DND-41 (cell line): ENCODE measurements around the gene RPL6.
"Not testable (repeated sequence)": the region's sequence is repeated elsewhere in the genome, so short reads cannot be mapped to it uniquely, and the experiment has no call there.

Experiments
- ATAC-seq: fragments of 200-7000 bp; cut with Tn5 transposase; 3 replicates; pipeline ENCODE4 v1.9.1; 2021; ENCODE audit warnings: low read depth; ENCODE audit not compliant: insufficient read depth
- DNase-seq: peaks from one replicate; pipeline ENCODE4 v3.0.0-alpha.2; 2020
- H2AFZ ChIP-seq: 2 replicates; pipeline ENCODE4 v1.6.0; 2012; ENCODE audit warnings: low read depth, low read length
- H3K27ac ChIP-seq: 2 replicates; pipeline ENCODE4 v1.5.1; 2012; ENCODE audit warnings: low read length, inconsistent platforms
- H3K27me3 ChIP-seq: fragments of 200-600 bp; sonication (generic); 2 replicates; pipeline ENCODE4 v1.6.0; 2012; ENCODE audit warnings: low read length, mild to moderate bottlenecking, inconsistent platforms; ENCODE audit not compliant: insufficient read depth, poor library complexity
- H3K36me3 ChIP-seq: 2 replicates; pipeline ENCODE4 v1.5.1; 2012; ENCODE audit warnings: low read length, inconsistent platforms; ENCODE audit not compliant: insufficient read depth
- H3K4me1 ChIP-seq: 2 replicates; pipeline ENCODE4 v1.5.1; 2012; ENCODE audit warnings: mild to moderate bottlenecking, low read length; ENCODE audit not compliant: insufficient read depth
- H3K4me2 ChIP-seq: 2 replicates; pipeline ENCODE4 v1.6.0; 2012; ENCODE audit warnings: mild to moderate bottlenecking, moderate library complexity, low read length, inconsistent platforms; ENCODE audit not compliant: insufficient read depth
- H3K4me3 ChIP-seq, 2 experiments: fragments of 200-600 bp in 1 of 2; shearing (Covaris generic) in 1 of 2; 2 replicates each; pipeline ENCODE4 v1.5.1; 2012 to 2016; ENCODE audit warnings: inconsistent platforms in 2 of 2, low read length in 2 of 2, mild to moderate bottlenecking in 2 of 2, low read depth in 1 of 2, moderate library complexity in 1 of 2
- H3K79me2 ChIP-seq: 2 replicates; pipeline ENCODE4 v1.6.0; 2012; ENCODE audit warnings: low read length, inconsistent platforms; ENCODE audit not compliant: insufficient read depth
- H3K9ac ChIP-seq: 2 replicates; pipeline ENCODE4 v1.6.0; 2012; ENCODE audit warnings: low read depth, mild to moderate bottlenecking, inconsistent platforms, low read length, moderate library complexity
- H3K9me3 ChIP-seq: 2 replicates; pipeline ENCODE4 v1.5.1; 2012; ENCODE audit warnings: low read length, moderate library complexity, mild to moderate bottlenecking, inconsistent platforms; ENCODE audit not compliant: insufficient read depth, severe bottlenecking
- H4K20me1 ChIP-seq: 2 replicates; pipeline ENCODE4 v1.6.0; 2012; ENCODE audit warnings: low read length; ENCODE audit not compliant: insufficient read depth
- EZH2 ChIP-seq: IDR thresholded peaks from 3 replicates; pipeline ENCODE4 v1.6.1; 2012; ENCODE audit warnings: borderline replicate concordance, low read depth, mild to moderate bottlenecking, moderate library complexity, low read length, inconsistent platforms; ENCODE audit not compliant: severe bottlenecking
- TF ChIP-seq, protein P1 (sequence below): IDR thresholded peaks from 2 replicates; pipeline ENCODE4 v1.5.1; 2012; ENCODE audit warnings: borderline replicate concordance, low read length, moderate library complexity, mild to moderate bottlenecking; ENCODE audit not compliant: poor library complexity, severe bottlenecking; ENCODE audit errors: extremely low read depth

The RPL6 gene

DNA sequence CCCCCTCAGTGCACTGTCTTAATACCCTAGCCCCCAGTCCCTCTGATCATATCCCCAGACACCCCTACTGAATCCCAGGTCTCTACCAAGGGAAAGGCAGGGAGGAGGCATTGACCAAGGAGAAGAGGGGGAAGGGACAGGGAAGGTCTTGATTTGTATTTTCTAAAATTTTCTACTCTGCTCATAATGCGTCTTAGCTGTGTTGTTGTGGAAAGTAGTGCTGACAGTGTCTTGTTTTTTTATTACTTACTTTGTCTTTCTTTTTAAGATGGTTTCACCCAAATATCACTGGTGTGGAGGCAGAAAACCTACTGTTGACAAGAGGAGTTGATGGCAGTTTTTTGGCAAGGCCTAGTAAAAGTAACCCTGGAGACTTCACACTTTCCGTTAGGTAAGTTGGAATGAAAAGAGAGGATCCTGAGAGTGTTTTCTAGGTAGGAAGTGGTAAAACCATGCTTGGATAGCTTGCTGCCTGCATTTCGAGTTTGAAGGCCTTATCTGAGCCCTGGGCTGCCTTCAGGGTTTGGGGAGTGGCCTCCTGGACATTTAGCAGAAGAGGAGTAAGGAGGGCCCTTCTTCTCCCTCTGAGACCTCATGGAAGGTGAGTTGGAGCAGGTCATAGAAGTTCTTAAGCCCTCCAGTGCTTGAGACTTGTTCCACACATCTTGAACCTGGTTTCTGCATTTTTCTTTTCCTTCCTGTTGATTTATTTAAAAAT lies 36.8 kb upstream of the RPL6 start:
- Histone ChIP-seq H3K9me3 (no peaks in the 10 kb centered on the region), H3K36me3 (peaks cover 47% of the 10 kb centered on the region), H3K4me3 (no peak overlapping the region), H2AFZ (no peak overlapping the region), H3K9ac (no peak overlapping the region), H3K27ac (no peak overlapping the region), H3K4me1 (no peaks in the 10 kb centered on the region), H3K79me2 (peaks cover 37% of the 10 kb centered on the region), H3K4me2 (no peak overlapping the region), H3K27me3 (no peaks in the 10 kb centered on the region), H4K20me1 (peaks cover 15% of the 10 kb centered on the region; the same call in 1 of the 2 replicates)
- TF ChIP-seq EZH2: no peak
- TF ChIP-seq, protein P1, sequence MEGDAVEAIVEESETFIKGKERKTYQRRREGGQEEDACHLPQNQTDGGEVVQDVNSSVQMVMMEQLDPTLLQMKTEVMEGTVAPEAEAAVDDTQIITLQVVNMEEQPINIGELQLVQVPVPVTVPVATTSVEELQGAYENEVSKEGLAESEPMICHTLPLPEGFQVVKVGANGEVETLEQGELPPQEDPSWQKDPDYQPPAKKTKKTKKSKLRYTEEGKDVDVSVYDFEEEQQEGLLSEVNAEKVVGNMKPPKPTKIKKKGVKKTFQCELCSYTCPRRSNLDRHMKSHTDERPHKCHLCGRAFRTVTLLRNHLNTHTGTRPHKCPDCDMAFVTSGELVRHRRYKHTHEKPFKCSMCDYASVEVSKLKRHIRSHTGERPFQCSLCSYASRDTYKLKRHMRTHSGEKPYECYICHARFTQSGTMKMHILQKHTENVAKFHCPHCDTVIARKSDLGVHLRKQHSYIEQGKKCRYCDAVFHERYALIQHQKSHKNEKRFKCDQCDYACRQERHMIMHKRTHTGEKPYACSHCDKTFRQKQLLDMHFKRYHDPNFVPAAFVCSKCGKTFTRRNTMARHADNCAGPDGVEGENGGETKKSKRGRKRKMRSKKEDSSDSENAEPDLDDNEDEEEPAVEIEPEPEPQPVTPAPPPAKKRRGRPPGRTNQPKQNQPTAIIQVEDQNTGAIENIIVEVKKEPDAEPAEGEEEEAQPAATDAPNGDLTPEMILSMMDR: no peak
- no peak for DNase-seq
- no peak for ATAC-seq

DNA sequence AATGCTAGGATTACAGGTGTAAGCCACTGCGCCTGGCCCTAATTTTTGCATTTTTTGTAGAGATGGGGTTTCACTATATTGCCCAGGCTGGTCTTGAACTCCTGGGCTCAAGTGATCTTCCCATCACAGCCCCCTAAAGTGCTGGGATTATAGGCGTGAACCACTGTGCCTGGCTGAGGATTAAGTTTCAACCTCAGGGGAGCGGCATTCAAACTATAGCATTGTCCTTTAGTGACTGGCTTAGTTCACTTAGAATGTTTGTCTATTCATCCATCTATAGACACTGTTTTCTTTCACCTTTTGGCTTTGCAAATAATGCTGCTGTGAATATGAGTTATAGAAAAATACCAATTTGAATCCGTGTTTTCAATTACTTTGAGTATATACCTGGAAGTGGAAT lies 34.5 kb upstream of the RPL6 start:
- H3K79me2 ChIP-seq: peaks cover 56% of the 10 kb centered on the region
- no peak overlapping the region for H2AFZ ChIP-seq
- H4K20me1 ChIP-seq: peaks cover 15% of the 10 kb centered on the region; the same call in 1 of the 2 replicates
- H3K4me3 ChIP-seq: no peak overlapping the region
- ATAC-seq (no peak), DNase-seq (no peak)
- H3K9me3 ChIP-seq: no peaks in the 10 kb centered on the region
- H3K36me3 ChIP-seq: peaks cover 28% of the 10 kb centered on the region
- TF ChIP-seq, protein P1: no peak
- no peak for TF ChIP-seq EZH2
- H3K27me3 ChIP-seq: no peaks in the 10 kb centered on the region
- no peak overlapping the region for H3K27ac ChIP-seq
- H3K9ac ChIP-seq: no peak overlapping the region
- H3K4me1 ChIP-seq: no peaks in the 10 kb centered on the region
- H3K4me2 ChIP-seq: no peak overlapping the region

- not testable (repeated sequence) for H3K36me3 ChIP-seq, H3K4me3 ChIP-seq, H3K9ac ChIP-seq, H2AFZ ChIP-seq, DNase-seq, H3K4me2 ChIP-seq, H3K4me1 ChIP-seq, H3K27me3 ChIP-seq, ATAC-seq, H3K9me3 ChIP-seq, H3K27ac ChIP-seq
- Histone ChIP-seq H4K20me1 (peaks cover 15% of the 10 kb centered on the region; the same call in 1 of the 2 replicates), H3K79me2 (peaks cover 82% of the 10 kb centered on the region)
Observed at GRCh38 chr12:112440653-112441052, 31.2 kb upstream of the RPL6 start.

GRCh38 chr12:112439769-112440168 lies 30.4 kb upstream of the RPL6 start:
- Histone ChIP-seq H3K79me2 (peaks cover 88% of the 10 kb centered on the region), H3K4me2 (no peak overlapping the region), H3K9me3 (no peaks in the 10 kb centered on the region), H2AFZ (no peak overlapping the region), H3K4me3 (no peak overlapping the region), H4K20me1 (peaks cover 19% of the 10 kb centered on the region; the same call in 1 of the 2 replicates), H3K9ac (no peak overlapping the region), H3K27me3 (no peaks in the 10 kb centered on the region), H3K4me1 (no peaks in the 10 kb centered on the region), H3K36me3 (peaks cover 3% of the 10 kb centered on the region; the same call in 1 of the 2 replicates), H3K27ac (no peak overlapping the region)
- DNase-seq (no peak), ATAC-seq (no peak)
- TF ChIP-seq, protein P1: no peak
- no peak for TF ChIP-seq EZH2

- H3K36me3 ChIP-seq, H3K27ac ChIP-seq, H3K4me3 ChIP-seq, H3K4me1 ChIP-seq, H3K9me3 ChIP-seq, DNase-seq, ATAC-seq, H3K4me2 ChIP-seq, H2AFZ ChIP-seq, H3K27me3 ChIP-seq, H3K9ac ChIP-seq: not testable (repeated sequence)
- Histone ChIP-seq H4K20me1 (peaks cover 26% of the 10 kb centered on the region; the same call in 1 of the 2 replicates), H3K79me2 (peaks cover 91% of the 10 kb centered on the region)
Observed at GRCh38 chr12:112438645-112439044, 29.2 kb upstream of the RPL6 start.
